Measurements from ENCODE around the gene UBXN1. TPM values are rescaled to one million over a fixed set of nuclear protein-coding genes. Genes with fewer than 3 reads are reported as not detected.
A peak's percentile ranks its signal among the peaks of the same experiment; 100 is the strongest.

UBXN1 gene
- total RNA-seq, 2 donors from 2014 or later: 88.6 to 159 TPM

DNA sequence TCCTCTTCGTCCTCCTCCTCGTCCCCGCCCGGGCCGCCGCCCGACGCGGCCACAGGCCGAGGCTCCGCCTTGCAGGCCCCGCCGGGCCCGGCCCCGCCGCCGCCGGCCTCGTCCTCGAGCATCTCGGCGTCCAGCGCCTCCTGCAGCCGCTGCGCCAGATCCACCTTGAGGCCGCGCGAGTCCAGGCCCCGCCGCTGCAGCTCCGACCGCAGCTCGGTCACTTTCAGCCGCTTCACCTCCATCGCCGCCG is 48.0 kb upstream of the UBXN1 start:
- peak overlapping the region; percentile 97 for H3K4me3 ChIP-seq

DNA sequence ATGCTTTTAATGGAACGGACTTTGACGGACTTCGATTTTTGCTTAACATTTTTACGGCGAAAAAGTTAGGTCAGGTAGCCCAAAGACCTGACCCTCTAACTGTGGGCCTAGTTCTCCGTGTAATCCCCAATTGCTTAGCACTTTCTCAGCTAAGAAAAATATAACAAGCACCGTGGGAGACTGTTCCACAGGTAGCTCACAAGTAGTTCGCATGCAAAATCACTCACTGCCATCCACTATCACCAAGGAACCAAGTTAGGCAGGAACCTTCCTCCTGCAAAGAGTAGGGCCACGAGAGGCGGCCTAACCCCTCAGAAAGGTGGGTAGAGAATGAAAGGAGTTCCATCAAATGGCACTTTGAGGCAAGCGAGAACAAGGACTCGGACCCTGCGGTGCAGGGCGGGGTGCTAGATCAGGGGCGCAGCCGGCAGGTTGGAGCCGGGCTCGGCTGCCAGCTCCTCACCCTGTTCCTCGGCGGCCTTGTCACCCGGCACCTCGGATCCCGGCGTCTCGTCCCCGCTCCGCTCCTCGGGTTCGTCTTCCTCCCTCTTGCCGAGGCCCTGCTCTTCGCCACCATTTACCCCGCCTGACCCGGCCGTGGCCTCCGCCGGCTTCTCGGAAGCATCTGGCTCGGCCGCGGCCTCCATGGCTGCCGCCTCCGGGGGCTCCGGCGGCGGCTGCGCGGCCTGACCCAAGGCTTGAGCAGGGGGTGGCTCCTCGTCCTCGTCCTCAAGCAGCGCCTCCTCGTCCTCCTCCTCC is 47.5 kb upstream of the UBXN1 start:
- peak overlapping the region; percentile 94 to 95 for H3K27ac ChIP-seq
- H3K4me3 ChIP-seq: peak overlapping the region; percentile 97
- peaks cover 29 to 47% of the 10 kb centered on the region in 2 donors for H3K4me1 ChIP-seq (ENCODE audit: control insufficient read depth in 1 of 2, low read depth in 2 of 2)
- no peak for ATAC-seq (ENCODE audit: insufficient number of reproducible peaks, low FRiP score, low read depth)
- peaks cover 32% of the 10 kb centered on the region for H3K36me3 ChIP-seq
- DNase-seq (ENCODE audit: low spot score): no peak
- no peaks in the 10 kb centered on the region for H3K9me3 ChIP-seq
- TF ChIP-seq, protein P1, sequence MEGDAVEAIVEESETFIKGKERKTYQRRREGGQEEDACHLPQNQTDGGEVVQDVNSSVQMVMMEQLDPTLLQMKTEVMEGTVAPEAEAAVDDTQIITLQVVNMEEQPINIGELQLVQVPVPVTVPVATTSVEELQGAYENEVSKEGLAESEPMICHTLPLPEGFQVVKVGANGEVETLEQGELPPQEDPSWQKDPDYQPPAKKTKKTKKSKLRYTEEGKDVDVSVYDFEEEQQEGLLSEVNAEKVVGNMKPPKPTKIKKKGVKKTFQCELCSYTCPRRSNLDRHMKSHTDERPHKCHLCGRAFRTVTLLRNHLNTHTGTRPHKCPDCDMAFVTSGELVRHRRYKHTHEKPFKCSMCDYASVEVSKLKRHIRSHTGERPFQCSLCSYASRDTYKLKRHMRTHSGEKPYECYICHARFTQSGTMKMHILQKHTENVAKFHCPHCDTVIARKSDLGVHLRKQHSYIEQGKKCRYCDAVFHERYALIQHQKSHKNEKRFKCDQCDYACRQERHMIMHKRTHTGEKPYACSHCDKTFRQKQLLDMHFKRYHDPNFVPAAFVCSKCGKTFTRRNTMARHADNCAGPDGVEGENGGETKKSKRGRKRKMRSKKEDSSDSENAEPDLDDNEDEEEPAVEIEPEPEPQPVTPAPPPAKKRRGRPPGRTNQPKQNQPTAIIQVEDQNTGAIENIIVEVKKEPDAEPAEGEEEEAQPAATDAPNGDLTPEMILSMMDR (IDR thresholded peaks at IDR 0.05): no peak
- no peaks in the 10 kb centered on the region for H3K27me3 ChIP-seq (replicated peaks; ENCODE audit: insufficient read depth)

More for the DNA sequence above, 48.0 kb upstream of the UBXN1 start:
- H3K27me3 ChIP-seq (replicated peaks; ENCODE audit: insufficient read depth): no peaks in the 10 kb centered on the region
- peaks cover 27% of the 10 kb centered on the region for H3K36me3 ChIP-seq
- DNase-seq (ENCODE audit: low spot score) (no peak), ATAC-seq (ENCODE audit: insufficient number of reproducible peaks, low FRiP score, low read depth) (no peak)
- TF ChIP-seq, protein P1 (IDR thresholded peaks at IDR 0.05): no peak
- peaks cover 29 to 52% of the 10 kb centered on the region in 2 donors for H3K4me1 ChIP-seq (ENCODE audit: control insufficient read depth in 1 of 2, low read depth in 2 of 2)
- no peaks in the 10 kb centered on the region for H3K9me3 ChIP-seq
- peak overlapping the region; percentile 94 to 95 for H3K27ac ChIP-seq

DNA sequence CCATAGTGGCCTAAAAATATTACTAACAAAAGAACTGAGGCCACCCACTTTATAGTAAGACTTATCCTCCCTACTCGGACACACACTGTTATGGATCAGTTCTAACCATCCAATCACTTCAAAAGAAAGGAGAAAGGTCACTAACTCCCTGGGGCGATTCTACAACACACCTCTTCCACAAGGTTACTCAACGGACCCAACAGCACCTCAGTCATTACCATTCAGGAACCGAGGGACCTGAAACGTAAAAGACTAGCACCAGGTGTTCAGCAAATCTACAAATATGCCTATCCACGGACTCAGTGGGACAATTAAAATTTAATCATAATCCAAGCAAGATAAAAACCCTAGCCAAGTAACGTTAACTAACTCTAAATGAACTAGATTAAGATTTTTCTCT is 46.8 kb upstream of the UBXN1 start:
- Histone ChIP-seq H3K27me3 (replicated peaks; ENCODE audit: insufficient read depth) (no peaks in the 10 kb centered on the region), H3K9me3 (no peaks in the 10 kb centered on the region), H3K27ac (peak overlapping the region; percentile 16 to 95), H3K36me3 (peaks cover 36% of the 10 kb centered on the region), H3K4me1 (ENCODE audit: control insufficient read depth in 1 of 2, low read depth in 2 of 2) (peaks cover 22 to 40% of the 10 kb centered on the region in 2 donors), H3K4me3 (peak overlapping the region; percentile 97)
- DNase-seq (ENCODE audit: low spot score): no peak
- TF ChIP-seq, protein P1 (IDR thresholded peaks at IDR 0.05): no peak
- ATAC-seq (ENCODE audit: insufficient number of reproducible peaks, low FRiP score, low read depth): no peak

GRCh38 chr11:62724171-62724570 is 45.3 kb upstream of the UBXN1 start:
- DNase-seq (ENCODE audit: low spot score) (no peak), ATAC-seq (ENCODE audit: insufficient number of reproducible peaks, low FRiP score, low read depth) (no peak)
- Histone ChIP-seq H3K36me3 (peaks cover 50% of the 10 kb centered on the region), H3K4me3 (peak overlapping the region; percentile 97), H3K27me3 (replicated peaks; ENCODE audit: insufficient read depth) (no peaks in the 10 kb centered on the region), H3K27ac (no peak overlapping the region), H3K4me1 (ENCODE audit: control insufficient read depth in 1 of 2, low read depth in 2 of 2) (peaks cover 10 to 26% of the 10 kb centered on the region in 2 donors), H3K9me3 (no peaks in the 10 kb centered on the region)
- TF ChIP-seq, protein P1 (IDR thresholded peaks at IDR 0.05): no peak

GRCh38 chr11:62721994-62722393 is 43.1 kb upstream of the UBXN1 start:
- Histone ChIP-seq H3K4me3 (no peak overlapping the region), H3K27me3 (replicated peaks; ENCODE audit: insufficient read depth) (no peaks in the 10 kb centered on the region), H3K27ac (no peak overlapping the region), H3K36me3 (peaks cover 69% of the 10 kb centered on the region), H3K9me3 (no peaks in the 10 kb centered on the region), H3K4me1 (ENCODE audit: control insufficient read depth in 1 of 2, low read depth in 2 of 2) (peaks cover 10 to 26% of the 10 kb centered on the region in 2 donors)
- ATAC-seq (ENCODE audit: insufficient number of reproducible peaks, low FRiP score, low read depth) (no peak), DNase-seq (ENCODE audit: low spot score) (no peak)
- TF ChIP-seq, protein P1 (IDR thresholded peaks at IDR 0.05): no peak
